Measurements from ENCODE around the gene USP35.
"Not testable (repeated sequence)": the region's sequence is repeated elsewhere in the genome, so short reads cannot be mapped to it uniquely, and the experiment has no call there.

The USP35 gene

DNA sequence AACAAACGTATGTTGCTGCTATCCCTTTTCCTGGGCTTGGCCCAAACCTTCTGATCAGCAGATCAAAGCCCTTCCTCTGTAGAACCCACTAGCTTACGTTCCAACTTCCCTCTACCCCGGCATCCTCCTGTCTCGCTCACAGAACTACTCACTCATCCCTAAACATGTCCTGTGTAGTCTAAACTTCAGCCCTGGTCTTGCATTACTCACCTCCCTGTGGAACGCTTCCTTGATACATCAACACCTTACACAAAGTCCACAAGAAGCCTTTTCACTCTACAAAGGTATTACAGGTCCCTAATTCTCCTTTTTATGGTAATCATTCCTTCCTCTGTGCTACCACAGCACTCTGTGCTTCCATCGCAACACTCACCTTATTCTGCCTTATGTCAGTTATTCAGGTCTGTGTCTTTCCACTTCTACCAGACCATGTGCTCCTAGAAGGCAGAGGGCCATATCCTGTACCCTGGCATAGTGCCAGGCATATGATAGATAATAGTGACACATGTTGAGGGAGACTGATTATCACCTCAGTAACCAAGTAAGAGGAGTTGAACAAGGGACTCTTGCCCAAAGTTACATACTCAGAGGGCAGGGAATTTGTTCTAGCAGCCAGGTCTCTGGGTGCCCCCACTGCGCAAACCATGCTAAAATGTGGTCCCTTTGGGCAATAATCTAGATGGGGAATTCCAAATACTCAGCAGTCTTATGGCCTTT is 41.6 kb downstream of the USP35 start:
- FAIRE-seq, result no peak
- no peak for DNase-seq (ENCODE audit: low spot score)

DNA sequence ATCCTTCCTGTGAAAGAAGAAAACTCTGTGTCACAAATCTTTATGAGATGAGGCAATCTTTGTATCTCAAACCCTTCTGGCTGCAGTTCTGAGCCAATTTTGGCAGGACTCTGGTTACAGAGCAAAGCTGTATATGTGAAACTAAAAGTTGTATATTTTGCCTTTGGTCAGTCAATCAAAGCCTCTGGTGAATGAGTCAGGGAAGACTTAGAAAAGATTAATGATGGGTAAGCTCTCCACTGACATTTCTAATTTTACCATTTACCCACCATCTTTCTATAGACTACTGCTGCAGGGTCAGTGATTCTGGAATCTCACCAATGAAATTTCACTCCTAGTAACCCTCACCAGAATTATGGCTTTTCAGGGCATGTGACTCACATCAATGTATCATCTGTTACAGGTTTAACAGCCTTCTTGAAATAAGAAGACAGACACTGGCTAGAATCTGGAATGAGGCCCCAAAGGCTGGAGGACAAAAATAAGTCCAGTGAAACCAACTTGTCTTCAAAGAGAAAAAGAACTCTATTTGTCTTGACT is 43.3 kb downstream of the USP35 start:
- no peak for FAIRE-seq
- no peak for DNase-seq (ENCODE audit: low spot score)

DNA sequence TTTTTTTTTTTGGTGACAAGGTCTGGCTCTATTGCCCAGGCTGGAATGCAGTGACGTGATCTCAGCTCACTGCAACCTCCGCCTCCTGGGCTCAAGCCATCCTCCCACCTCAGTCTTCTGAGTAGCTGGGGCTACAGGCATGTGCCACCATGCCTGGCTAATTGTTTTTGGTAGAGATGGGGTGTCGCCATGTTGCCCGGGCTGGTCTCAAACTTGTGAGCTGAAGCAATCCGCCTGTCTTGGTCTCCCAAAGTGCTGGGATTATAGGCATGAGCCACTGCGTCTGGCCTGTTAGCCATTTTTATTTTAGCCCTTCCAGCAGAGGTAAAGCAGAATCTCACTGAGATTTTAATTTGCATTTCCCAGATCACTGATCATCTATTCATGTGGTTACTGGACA is 44.3 kb downstream of the USP35 start:
- DNase-seq (ENCODE audit: low spot score); FAIRE-seq: not testable (repeated sequence)

DNA sequence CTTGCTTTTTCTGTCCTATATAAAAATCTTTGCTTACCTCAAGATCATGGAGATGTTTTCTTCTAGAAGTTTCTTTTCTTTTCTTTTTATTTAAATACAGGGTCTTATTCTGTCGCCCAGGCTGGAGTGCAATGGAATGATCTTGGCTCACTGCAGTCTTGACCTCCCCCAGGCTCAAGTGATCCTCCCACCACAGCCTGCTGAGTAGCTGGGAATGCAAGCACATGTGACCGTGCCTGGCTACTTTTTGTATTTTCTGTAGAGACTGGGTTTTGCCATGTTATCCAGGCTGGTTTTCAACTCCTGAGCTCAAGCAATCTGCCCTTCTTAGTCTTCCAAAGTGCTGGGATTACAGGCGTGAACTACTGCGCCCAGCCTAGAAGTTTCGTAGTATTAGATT is 45.3 kb downstream of the USP35 start:
- DNase-seq (ENCODE audit: low spot score), result no peak
- no peak for FAIRE-seq

DNA sequence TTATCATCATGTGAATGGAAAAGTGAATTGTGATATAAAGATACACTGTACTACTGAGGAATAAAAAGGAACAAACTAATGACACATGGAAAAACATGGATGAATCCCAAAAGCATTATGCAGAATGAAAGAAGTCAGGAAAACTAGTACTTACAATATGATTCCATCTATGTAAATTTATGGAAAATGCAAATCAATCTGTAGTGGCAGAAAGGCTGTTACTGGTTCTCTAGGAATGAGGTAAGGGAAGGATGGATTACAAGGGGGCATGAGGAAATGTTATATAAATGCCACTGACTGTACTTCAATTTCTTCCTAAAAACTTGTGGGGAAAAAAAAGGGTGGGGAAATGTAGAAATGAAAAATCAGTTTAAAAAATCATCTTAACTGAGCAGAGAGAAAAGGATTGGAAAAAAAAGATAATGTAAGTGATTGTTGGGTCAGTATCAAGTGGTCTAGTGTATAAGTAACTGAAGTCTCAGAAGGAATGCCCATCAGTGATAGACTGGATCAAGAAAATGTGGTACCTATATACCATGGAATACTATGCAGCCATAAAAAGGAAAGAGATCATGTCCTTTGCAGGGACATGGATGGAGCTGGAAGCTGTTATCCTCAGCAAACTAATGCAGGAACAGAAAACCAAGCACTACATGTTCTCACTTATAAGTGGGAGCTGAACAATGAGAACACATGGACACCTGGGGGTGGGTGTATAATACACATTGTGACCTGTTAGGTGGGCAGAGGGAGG is 48.8 kb downstream of the USP35 start:
- DNase-seq (ENCODE audit: low spot score) (no peak), FAIRE-seq (no peak)

DNA sequence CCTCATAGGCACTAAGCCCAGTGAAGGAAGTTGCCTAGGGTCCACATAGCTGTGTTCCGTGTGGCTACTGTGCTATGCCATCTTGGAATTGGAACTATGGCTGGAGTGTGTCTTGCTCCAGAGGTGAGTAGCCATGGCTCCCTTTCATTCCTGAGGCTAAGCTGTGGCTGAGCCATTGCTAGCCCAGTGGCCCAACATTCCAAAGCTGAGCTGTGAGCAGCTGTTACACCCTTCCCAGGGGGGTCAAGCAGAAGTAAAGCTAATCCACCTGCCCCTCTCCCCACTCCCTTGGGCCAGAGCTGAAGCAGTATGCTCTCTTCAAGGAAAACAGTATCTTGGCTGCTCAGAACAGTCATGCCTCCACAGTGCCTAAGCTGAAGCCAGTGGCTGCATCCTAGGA is 51.1 kb downstream of the USP35 start:
- DNase-seq (ENCODE audit: low spot score) (no peak), FAIRE-seq (no peak)

DNA sequence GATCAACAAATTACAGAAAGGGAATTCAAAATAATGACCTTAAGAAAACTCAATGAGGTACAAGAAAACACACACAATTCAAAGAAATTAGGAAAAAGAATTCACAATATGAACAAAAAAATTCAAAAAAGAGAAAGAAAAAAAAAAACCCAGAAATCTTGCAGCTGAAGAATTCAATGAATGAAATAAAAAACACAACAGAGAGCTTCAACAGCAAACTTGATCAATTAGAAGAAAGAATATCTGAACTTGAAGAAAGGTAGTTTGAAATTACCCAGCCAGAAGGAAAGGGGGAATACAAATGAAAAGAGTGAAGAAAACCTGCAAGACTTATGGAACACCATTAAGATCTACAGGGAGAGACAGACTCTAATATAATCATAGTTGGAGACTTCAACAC is 52.8 kb downstream of the USP35 start:
- DNase-seq (ENCODE audit: low spot score) (no peak), FAIRE-seq (no peak)

DNA sequence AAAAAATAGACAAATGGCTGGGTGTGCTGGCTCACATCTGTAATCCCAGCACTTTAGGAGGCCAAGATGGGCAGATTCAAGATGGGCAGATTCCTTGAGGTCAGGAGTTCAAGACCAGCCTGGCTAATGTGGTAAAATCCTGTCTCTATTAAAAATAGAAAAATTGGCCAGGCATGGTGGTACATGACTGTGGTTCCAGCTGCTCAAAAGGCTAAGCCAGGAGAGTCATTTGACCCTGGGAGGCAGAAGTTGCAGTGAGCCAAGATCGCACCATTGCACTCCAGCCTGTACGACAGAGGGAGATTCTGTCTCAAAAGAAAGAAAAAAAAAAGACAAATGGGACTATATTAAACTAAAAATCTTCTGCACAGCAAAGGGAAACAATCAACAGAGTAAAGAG is 55.4 kb downstream of the USP35 start:
- no peak for FAIRE-seq
- DNase-seq (ENCODE audit: low spot score), result no peak

DNA sequence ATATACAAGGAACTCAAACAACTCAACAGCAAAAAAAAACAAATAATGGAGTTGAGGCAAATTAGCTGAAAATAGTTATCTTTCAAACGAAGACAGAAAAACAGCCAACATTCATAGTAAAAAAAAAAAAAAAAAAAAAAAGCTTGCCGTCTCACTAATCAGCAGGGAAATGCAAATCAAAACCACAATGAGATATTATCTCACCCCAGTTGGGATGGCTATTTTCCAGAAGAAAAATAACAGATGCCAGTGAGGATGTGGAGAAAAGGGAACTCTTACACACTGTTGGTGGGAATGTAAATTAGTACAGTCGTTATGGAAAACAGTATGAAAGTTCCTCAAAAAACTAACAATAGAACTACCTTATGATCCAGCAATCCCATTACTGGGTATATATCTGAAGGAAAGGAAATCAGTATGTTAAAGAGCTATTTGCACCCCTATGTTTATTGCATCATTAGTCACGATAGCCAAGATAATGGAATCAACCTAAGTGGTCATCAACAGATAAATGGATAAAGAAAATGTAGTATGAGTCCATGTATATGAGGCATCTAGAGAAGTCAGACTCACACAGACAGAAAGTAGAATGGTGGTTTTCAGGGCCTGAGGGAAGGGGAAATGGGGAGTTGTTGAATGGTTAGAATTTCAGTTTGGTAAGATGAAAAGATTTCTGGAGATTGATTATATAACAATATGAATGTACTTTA is 56.0 kb downstream of the USP35 start:
- DNase-seq (ENCODE audit: low spot score) (no peak), FAIRE-seq (no peak)

DNA sequence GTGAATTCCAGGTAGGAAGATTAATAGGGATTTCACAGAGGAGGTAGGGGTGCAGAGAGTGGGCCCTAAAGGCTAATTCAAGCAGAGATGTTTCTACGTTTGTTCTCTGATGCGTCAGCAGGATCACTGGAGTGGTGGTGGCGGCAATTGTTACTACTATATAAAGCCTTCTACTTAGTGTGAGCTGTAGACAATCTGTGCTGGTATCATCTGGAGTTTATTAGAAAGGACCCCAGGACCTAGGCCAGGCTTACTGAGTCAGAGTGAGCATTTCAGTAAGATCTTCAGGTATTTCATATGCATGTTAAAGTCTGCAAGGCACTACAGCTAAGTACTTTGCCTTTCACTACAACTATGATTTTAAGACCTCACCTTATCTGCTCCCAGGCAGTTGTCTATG is 59.5 kb downstream of the USP35 start:
- FAIRE-seq, result no peak
- no peak for DNase-seq (ENCODE audit: low spot score)

DNA sequence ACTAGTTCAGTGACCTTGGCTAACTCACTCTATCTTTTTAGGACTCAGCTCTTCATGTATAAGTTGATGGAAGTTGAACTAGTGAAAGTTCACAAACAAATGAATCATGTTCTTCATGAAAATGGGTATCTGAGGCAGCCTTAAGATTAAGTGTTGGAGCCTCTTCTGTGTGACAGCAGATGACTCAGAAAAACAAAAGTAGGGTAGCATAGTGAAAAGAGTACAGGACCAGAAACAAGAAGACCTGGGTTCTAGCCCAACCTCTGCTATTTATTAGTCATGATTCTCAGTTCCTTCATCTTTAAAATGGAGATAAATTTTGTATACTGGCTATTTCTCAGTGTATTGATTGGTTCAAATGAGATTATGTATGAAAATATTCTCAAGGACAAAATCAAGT is 60.2 kb downstream of the USP35 start:
- DNase-seq (ENCODE audit: low spot score), result no peak
- no peak for FAIRE-seq

DNA sequence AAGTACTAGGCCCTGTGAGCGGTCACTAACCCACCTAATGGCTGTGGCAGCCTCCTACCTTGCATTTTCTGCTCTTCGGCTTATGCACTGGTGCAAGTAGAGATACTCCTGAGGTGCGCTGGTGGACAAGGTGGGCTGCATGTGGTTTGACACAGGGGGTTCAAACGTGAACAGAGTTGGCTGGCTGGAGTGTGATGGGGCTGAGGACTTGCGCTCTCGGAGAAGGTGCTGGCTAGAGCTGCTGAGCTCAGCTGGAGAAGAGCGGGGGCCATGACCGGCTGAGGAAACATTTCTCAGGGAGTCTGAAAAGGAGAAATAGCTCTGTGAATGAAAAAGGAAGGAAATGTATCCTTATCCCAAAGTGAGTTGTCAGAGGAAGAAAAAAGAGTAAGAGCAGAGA is 61.4 kb downstream of the USP35 start:
- no peak for FAIRE-seq
- DNase-seq (ENCODE audit: low spot score), result no peak

DNA sequence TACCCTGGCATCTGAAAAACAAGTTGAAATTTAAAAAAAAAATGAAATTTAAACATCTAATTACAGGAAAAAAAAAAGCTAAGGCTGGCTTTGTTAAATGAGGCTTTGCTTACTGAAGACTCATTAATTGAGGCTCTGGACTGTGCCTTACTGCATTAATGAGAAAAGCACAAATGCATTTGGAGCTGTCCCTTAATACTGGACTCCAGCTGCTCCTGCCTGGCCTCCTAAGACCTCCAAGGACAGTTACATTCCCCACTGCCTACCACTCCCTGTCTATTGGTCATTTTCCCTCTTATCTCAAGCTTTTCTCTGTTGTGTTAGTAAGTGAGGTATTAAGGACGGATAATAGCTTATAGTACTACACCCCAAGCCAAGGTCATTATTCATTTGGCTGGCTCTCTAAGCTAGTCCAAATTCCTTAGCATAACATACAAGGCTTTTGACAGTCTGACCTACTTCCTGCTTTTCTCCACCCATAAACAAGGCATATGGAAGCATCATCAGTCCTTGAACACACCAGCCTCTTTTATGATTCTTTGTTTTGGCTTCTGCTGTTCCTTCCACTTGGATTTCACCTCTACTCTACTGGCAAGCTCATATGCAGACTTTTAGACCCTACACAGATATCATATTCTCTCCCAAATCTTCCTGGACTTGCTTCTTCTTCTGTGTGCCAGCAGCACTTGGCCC is 62.5 kb downstream of the USP35 start:
- FAIRE-seq, result no peak
- no peak for DNase-seq (ENCODE audit: low spot score)

DNA sequence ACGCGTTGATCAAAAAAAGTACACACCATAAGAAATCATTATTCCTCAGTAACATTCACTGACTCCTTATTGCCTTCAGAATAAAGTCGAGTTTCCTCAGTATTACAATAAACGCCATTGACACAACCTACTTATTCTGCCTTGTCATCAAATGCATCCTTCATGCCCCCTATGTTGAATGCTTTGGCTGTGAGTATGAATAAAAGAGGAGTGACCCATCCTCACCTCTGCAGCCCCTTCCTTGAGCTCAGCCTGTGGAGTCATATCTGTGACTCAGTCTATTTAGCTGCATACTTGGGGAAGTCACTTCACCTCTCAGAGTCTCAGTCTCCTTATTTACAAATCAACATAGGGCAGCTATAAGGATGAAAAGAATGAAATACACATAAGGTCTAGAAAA is 65.1 kb downstream of the USP35 start:
- FAIRE-seq (no peak), DNase-seq (ENCODE audit: low spot score) (no peak)

DNA sequence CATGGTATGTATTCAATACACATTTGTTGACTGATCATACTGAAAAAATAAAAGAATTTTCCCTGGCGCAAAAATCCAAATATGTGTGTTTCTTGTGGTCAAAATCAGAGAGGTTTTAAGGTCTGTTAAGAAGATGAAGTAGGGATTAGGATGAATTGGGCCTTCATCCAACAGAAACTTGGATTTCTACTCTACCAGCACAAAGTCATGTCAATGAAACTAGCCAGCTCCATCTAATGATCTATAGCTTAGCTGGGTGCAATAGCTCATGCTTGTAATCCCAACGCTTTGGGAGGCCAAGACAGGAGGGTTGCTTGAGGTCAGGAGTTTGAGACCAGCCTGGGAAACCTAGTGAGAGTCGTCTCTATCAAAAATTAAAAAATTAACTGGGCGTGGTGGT is 65.5 kb downstream of the USP35 start:
- DNase-seq (ENCODE audit: low spot score) (no peak), FAIRE-seq (no peak)

DNA sequence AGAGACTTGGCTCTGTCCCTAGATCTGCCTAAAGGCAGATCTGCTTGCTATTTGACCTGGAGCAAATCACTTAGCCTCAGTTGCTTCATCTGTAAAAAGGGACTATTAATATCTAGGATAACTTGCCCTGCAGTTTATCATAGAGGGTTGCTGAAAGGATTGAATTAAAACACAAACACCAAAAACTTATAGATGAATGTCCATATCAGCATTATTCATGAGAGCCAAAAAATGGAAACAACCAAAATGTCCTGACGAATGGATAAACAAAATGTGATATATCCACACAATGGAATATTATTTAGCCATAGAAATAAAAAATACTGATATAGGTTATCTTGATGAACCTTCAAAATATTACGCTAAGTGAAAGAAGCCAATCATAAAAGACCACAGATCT is 67.2 kb downstream of the USP35 start:
- DNase-seq (ENCODE audit: low spot score) (no peak), FAIRE-seq (no peak)

DNA sequence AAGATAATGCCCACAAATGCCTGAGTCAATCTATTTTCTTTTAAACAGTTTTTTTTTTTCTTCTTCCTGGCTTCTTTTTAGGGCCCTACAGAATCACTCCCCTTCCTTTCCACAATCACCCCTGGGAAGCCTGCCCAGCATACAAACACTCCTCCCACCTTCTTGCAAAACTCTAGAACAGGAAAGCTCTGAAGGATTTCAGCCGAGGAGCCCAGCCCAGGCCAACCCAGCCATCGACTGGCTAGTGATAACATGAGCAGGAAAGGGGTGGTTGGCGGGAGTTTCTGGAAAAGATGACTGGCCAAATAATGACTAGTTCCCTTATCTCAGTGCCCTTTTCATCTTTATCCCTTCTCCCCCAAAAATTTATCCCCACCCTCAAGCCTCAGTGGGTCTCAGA is 68.2 kb downstream of the USP35 start:
- FAIRE-seq (no peak), DNase-seq (ENCODE audit: low spot score) (no peak)

DNA sequence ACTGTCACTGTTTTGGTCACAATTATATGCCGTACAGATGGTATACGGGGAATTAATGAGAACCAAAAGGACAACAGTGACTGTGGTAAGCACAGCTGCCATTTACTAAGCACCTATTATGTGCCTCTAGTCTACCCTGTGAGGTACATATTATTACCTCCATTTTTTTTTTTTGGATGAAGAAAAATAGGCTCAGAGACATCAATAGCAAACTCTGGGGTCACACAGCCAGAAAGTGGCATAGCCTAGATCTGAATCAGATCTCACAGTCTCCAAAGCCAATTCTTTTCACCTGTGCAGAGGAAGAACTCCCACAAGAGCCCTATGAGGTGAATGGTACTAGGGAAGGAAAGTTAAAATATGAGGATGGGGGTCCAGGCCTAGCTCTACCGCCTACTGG is 68.9 kb downstream of the USP35 start:
- no peak for FAIRE-seq
- no peak for DNase-seq (ENCODE audit: low spot score)

DNA sequence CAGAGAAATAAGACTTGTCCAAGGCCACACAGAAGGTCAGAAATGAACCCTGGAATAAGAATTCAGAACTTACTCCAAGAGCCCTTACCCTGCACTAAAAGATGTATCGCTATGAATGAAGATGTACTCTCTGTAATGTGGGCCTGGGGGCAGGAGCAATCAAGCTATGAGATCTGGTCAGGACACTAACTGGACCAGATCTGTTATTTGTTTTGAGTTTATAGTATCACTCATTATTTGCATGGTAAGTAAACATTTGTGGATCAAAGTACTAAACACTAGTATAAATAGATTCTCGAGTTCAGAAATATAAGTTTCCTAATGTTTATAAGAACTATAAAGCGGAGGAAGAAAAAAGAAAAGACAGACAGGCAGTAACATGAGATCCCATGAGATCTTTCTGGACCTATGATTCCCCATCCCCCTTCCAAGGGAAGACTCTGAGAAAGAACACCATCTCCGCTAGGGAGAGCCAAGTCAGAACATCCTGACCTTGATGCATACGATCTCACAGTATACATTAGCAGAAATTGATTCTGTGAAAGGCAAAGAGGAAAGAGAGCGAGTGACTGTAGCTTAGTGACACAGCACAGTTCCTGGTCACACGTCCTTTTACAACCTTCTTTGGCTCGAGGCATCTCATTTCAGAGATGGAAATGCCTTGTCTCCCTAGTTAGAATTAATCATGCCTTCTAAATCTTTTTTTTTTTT is 71.2 kb downstream of the USP35 start:
- FAIRE-seq (no peak), DNase-seq (ENCODE audit: low spot score) (no peak)

DNA sequence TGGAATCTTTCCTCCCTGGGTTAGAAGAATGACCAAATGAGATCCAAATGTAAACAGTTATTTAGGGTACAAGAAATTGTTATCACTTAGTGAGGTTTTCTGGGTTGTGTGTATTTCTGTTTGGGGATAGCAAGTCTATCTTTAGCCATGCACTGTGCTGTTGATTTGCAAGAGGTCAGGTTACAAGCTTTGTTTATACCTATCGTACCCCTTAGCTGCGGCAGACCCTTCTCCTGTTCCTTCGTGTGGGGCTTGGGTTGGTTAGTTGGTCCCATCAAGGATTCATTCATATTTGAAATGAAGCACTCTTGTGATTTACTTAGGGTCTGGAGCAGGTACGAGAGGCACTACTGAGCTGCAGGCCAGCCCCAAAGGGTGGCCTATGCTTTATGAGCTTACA is 72.6 kb downstream of the USP35 start:
- no peak for FAIRE-seq
- no peak for DNase-seq (ENCODE audit: low spot score)

DNA sequence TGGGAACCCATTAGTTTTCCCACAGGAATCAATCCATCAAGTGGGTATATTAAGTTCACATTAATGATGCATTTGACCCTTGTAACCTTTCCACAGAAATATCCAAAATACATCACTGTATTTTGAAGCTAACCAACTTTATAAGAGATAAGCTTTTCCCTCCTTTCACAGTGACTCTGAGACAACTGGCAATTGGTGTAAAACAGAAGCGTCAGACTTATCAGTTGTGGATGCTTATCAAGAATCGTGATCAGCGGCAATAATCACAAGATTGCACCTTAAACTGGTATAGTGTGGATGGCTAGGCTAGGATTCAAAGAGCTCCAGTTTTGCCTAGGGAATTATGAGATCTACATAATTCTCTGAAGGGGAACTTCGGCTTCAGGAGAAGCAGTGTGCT is 73.1 kb downstream of the USP35 start:
- no peak for DNase-seq (ENCODE audit: low spot score)
- FAIRE-seq, result no peak

Measured in urothelium cell line (cell line).